Mucosa of rectum (tissue), 2 donors: Measurements from ENCODE around the gene SLC16A12.

Experiments
- H3K27ac ChIP-seq, 2 donors: one replicate each; pipeline ENCODE4 v1.7.0; 2013; ENCODE audit warnings: inconsistent platforms in 2 of 2, low read depth in 2 of 2, low read length in 2 of 2
- H3K27me3 ChIP-seq, 2 donors: one replicate each; pipeline ENCODE4 v1.7.0; 2013; ENCODE audit warnings: low read length in 2 of 2; ENCODE audit not compliant: control insufficient read depth in 2 of 2, insufficient read depth in 2 of 2
- H3K36me3 ChIP-seq, 2 donors: one replicate each; pipeline ENCODE4 v1.7.0; 2013; ENCODE audit warnings: low read length in 2 of 2; ENCODE audit not compliant: control insufficient read depth in 2 of 2, insufficient read depth in 2 of 2
- H3K4me1 ChIP-seq, 2 donors: one replicate each; pipeline ENCODE4 v1.7.0; 2013; ENCODE audit warnings: low read length in 2 of 2, mild to moderate bottlenecking in 1 of 2; ENCODE audit not compliant: control insufficient read depth in 2 of 2, insufficient read depth in 2 of 2
- H3K4me3 ChIP-seq, 2 donors: one replicate each; pipeline ENCODE4 v1.7.0; 2013; ENCODE audit warnings: low read length in 2 of 2
- H3K9ac ChIP-seq, 2 donors: one replicate each; pipeline ENCODE4 v1.7.0; 2013; ENCODE audit warnings: low read length in 2 of 2, low read depth in 1 of 2, mild to moderate bottlenecking in 1 of 2
- H3K9me3 ChIP-seq, 2 donors: one replicate each; pipeline ENCODE4 v1.7.0; 2013; ENCODE audit warnings: low read length in 2 of 2; ENCODE audit not compliant: control insufficient read depth in 2 of 2
- donor health status: healthy.
- donor health status: Normal muscosa, but diverticular disease.

The SLC16A12 gene

GRCh38 chr10:89518876-89519842, 16.2 kb downstream of the SLC16A12 start:
- no peak overlapping the region for H3K9ac ChIP-seq
- no peaks in the 10 kb centered on the region for H3K27me3 ChIP-seq
- H3K4me3 ChIP-seq, result no peak overlapping the region
- no peaks in the 10 kb centered on the region for H3K36me3 ChIP-seq
- H3K4me1 ChIP-seq, result no peaks in the 10 kb centered on the region
- H3K9me3 ChIP-seq, result no peaks in the 10 kb centered on the region
- H3K27ac ChIP-seq, result peak overlapping the region in 1 of 2 donors; percentile 9

GRCh38 chr10:89518108-89518507, 17.3 kb downstream of the SLC16A12 start:
- Histone ChIP-seq H3K36me3 (no peaks in the 10 kb centered on the region), H3K4me1 (no peaks in the 10 kb centered on the region), H3K9ac (no peak overlapping the region), H3K4me3 (no peak overlapping the region), H3K27ac (peak overlapping the region in 1 of 2 donors; percentile 9), H3K27me3 (no peaks in the 10 kb centered on the region), H3K9me3 (no peaks in the 10 kb centered on the region)

- Histone ChIP-seq H3K4me1 (no peaks in the 10 kb centered on the region), H3K4me3 (no peak overlapping the region), H3K36me3 (no peaks in the 10 kb centered on the region), H3K27me3 (no peaks in the 10 kb centered on the region), H3K27ac (no peak overlapping the region), H3K9ac (no peak overlapping the region), H3K9me3 (no peaks in the 10 kb centered on the region)
Observed at GRCh38 chr10:89516149-89516832, 19.1 kb downstream of the SLC16A12 start.

GRCh38 chr10:89515031-89515841, 20.2 kb downstream of the SLC16A12 start:
- Histone ChIP-seq H3K4me1 (no peaks in the 10 kb centered on the region), H3K4me3 (no peak overlapping the region), H3K36me3 (no peaks in the 10 kb centered on the region), H3K9ac (no peak overlapping the region), H3K27ac (peak overlapping the region in 1 of 2 donors; percentile 10), H3K9me3 (no peaks in the 10 kb centered on the region), H3K27me3 (no peaks in the 10 kb centered on the region)

- Histone ChIP-seq H3K4me1 (no peaks in the 10 kb centered on the region), H3K27me3 (no peaks in the 10 kb centered on the region), H3K9ac (no peak overlapping the region), H3K36me3 (no peaks in the 10 kb centered on the region), H3K27ac (no peak overlapping the region), H3K9me3 (no peaks in the 10 kb centered on the region), H3K4me3 (no peak overlapping the region)
Observed at GRCh38 chr10:89513206-89513605, 22.2 kb downstream of the SLC16A12 start.

GRCh38 chr10:89505640-89506275, 29.6 kb downstream of the SLC16A12 start:
- H3K9me3 ChIP-seq, result no peaks in the 10 kb centered on the region
- H3K9ac ChIP-seq, result no peak overlapping the region
- H3K4me3 ChIP-seq, result no peak overlapping the region
- no peaks in the 10 kb centered on the region for H3K36me3 ChIP-seq
- H3K27ac ChIP-seq, result no peak overlapping the region
- no peaks in the 10 kb centered on the region for H3K4me1 ChIP-seq
- H3K27me3 ChIP-seq, result no peaks in the 10 kb centered on the region

GRCh38 chr10:89504691-89505090, 30.7 kb downstream of the SLC16A12 start:
- Histone ChIP-seq H3K9ac (no peak overlapping the region), H3K4me3 (no peak overlapping the region), H3K27me3 (no peaks in the 10 kb centered on the region), H3K9me3 (no peaks in the 10 kb centered on the region), H3K36me3 (no peaks in the 10 kb centered on the region), H3K27ac (no peak overlapping the region), H3K4me1 (no peaks in the 10 kb centered on the region)

GRCh38 chr10:89503652-89504370, 31.6 kb downstream of the SLC16A12 start:
- H3K4me3 ChIP-seq, result no peak overlapping the region
- no peak overlapping the region for H3K9ac ChIP-seq
- H3K27ac ChIP-seq, result no peak overlapping the region
- no peaks in the 10 kb centered on the region for H3K27me3 ChIP-seq
- no peaks in the 10 kb centered on the region for H3K4me1 ChIP-seq
- H3K36me3 ChIP-seq, result no peaks in the 10 kb centered on the region
- H3K9me3 ChIP-seq, result no peaks in the 10 kb centered on the region

- no peaks in the 10 kb centered on the region for H3K4me1 ChIP-seq
- no peak overlapping the region for H3K9ac ChIP-seq
- no peak overlapping the region for H3K27ac ChIP-seq
- H3K4me3 ChIP-seq, result no peak overlapping the region
- H3K9me3 ChIP-seq, result no peaks in the 10 kb centered on the region
- H3K27me3 ChIP-seq, result no peaks in the 10 kb centered on the region
- H3K36me3 ChIP-seq, result no peaks in the 10 kb centered on the region
Observed at GRCh38 chr10:89503151-89503550, 32.2 kb downstream of the SLC16A12 start.
